Measurements from ENCODE around the gene HSCB. TPM values are rescaled to one million over a fixed set of nuclear protein-coding genes. Genes with fewer than 3 reads are reported as not detected.
A peak's percentile ranks its signal among the peaks of the same experiment; 100 is the strongest.

HSCB gene
- total and polyA plus RNA-seq, 12 donors: 19.7 to 48.2 (median 28.5) TPM

- Histone ChIP-seq H3K4me1 (replicated peaks in 1 of 2) (peaks cover 18 to 48% of the 10 kb centered on the region in 2 donors), H3K27ac (peak overlapping the region in 2 of 5 donors; percentile 6 to 47), H3K36me3 (replicated peaks in 1 of 2) (peaks cover 0 to 53% of the 10 kb centered on the region in 2 donors), H3K27me3 (no peaks in the 10 kb centered on the region), H3K9me3 (replicated peaks in 1 of 3) (no peaks in the 10 kb centered on the region), H3K4me3 (no peak overlapping the region)
- intact Hi-C loops (cut with DNase I): no loop called here
- DNase-seq: peak in 1 of 7 donors; percentile 41
- TF ChIP-seq CTCF (IDR thresholded peaks at IDR 0.05) (no peak), POLR2A (IDR thresholded peaks at IDR 0.05) (no peak)
- 68 to 83% (median 81%) methylated on average over 6 of the region's 6 CpGs for WGBS, 4 donors
These were observed 53.3 kb downstream of the HSCB start for GRCh38 chr22:28795071-28795693.

DNA sequence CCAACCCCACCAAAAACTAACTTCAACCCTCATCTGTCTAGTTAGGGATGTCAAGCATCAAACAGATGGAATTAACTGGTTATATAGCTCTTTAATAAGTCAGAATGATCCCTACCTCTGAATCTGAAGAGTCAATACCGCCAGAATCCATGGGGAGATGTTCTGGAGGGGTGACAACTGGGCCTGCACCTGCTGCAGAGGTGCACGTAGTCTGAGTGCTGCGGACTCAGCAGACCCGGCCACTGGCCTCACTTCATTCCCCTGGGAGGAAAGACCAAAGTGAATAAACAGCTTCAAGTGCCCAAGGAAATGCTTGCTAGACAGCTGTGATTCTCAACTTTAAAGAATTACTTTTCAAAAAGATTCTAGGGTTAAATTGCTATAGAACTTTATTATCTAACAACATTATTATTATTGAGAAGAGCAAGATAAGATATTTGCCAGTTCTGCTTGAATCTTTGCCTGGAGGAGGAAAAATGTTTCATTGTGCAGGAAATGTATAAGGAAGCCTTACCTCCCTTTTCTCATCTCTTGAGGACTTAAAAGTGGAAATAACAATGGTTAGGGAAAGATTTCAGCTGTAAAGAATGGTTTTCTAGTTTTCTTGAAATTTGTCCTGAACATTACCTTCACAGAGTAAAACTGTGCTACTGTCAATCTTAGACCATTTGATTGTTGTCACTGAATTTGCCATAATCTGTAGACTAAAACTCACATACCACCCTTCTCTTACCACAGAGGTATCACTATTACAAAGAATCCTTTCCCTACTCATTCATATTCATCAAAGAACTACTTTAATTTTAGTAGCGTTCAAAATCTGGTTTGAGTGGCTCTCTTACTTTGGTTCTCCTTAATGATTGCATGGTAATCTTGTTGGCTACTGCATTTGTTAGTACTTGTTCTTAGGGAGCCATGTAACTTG, 54.4 kb downstream of the HSCB start:
- H3K36me3 ChIP-seq (replicated peaks in 1 of 2): peaks cover 0 to 53% of the 10 kb centered on the region in 2 donors
- TF ChIP-seq POLR2A (IDR thresholded peaks at IDR 0.05) (no peak), CTCF (IDR thresholded peaks at IDR 0.05) (no peak)
- intact Hi-C loops (cut with DNase I): no loop called here

GRCh38 chr22:28798810-28799605, 57.2 kb downstream of the HSCB start:
- Histone ChIP-seq H3K36me3 (replicated peaks in 1 of 2) (peaks cover 0 to 43% of the 10 kb centered on the region in 2 donors), H3K4me1 (replicated peaks in 1 of 2) (peaks cover 34 to 66% of the 10 kb centered on the region in 2 donors), H3K27me3 (no peaks in the 10 kb centered on the region), H3K9me3 (replicated peaks in 1 of 3) (no peaks in the 10 kb centered on the region), H3K27ac (peak overlapping the region; percentile 96 to 100 (median 100)), H3K4me3 (peak overlapping the region; percentile 66 to 100 (median 80))
- peak; percentile 54 to 86 (median 77) for DNase-seq
- TF ChIP-seq CTCF (IDR thresholded peaks at IDR 0.05) (no peak), POLR2A (IDR thresholded peaks at IDR 0.05) (peak; percentile 70 to 74)
- 1 to 2% (median 1%) methylated on average over 7 of the region's 7 CpGs for WGBS, 4 donors
- intact Hi-C loops (cut with DNase I): no loop called here

More for the DNA sequence above, 54.4 kb downstream of the HSCB start:
- H3K27ac ChIP-seq: peak overlapping the region in 2 of 5 donors; percentile 6 to 23
- no peaks in the 10 kb centered on the region for H3K27me3 ChIP-seq
- 84 to 94% (median 87%) methylated on average over 5 of the region's 5 CpGs for WGBS, 4 donors
- H3K4me1 ChIP-seq (replicated peaks in 1 of 2): peaks cover 22 to 51% of the 10 kb centered on the region in 2 donors
- no peak overlapping the region for H3K4me3 ChIP-seq
- DNase-seq: peak in 1 of 7 donors; percentile 34
- no peaks in the 10 kb centered on the region for H3K9me3 ChIP-seq (replicated peaks in 1 of 3)

Data from adrenal gland (tissue), 12 donors.